Upper lobe of right lung (tissue), 1 donor: ENCODE measurements around the gene CNTD1. TPM values are rescaled to one million over a fixed set of nuclear protein-coding genes. Genes with fewer than 3 reads are reported as not detected.

Source experiments
- ATAC-seq: fragments of 200-7000 bp; cut with Tn5 transposase; one replicate; pipeline ENCODE4 v1.9.1; 2020; ENCODE audit warnings: mild to moderate bottlenecking, moderate library complexity
- DNase-seq: peaks from one replicate; pipeline ENCODE4 v3.0.0-alpha.2; 2020
- H3K27ac ChIP-seq: fragments of 200-600 bp; one replicate; pipeline ENCODE4 v1.8.0; 2022
- H3K27me3 ChIP-seq: fragments of 200-600 bp; one replicate; pipeline ENCODE4 v1.8.0; 2022; ENCODE audit warnings: mild to moderate bottlenecking
- H3K36me3 ChIP-seq: fragments of 200-600 bp; one replicate; pipeline ENCODE4 v1.8.0; 2022
- H3K4me1 ChIP-seq: fragments of 200-600 bp; one replicate; pipeline ENCODE4 v1.8.0; 2022
- H3K4me3 ChIP-seq: fragments of 200-600 bp; one replicate; pipeline ENCODE4 v1.8.0; 2022; ENCODE audit warnings: mild to moderate bottlenecking
- H3K9me3 ChIP-seq: fragments of 200-600 bp; one replicate; pipeline ENCODE4 v1.8.0; 2022
- CTCF ChIP-seq: fragments of 200-600 bp; IDR thresholded peaks from one replicate; pipeline ENCODE4 v1.8.0; 2022; ENCODE audit warnings: antibody characterized with exemption
- intact Hi-C: fragments of 100-400 bp; cut with DNase I; formaldehyde crosslinking; loops from one replicate; pipeline ENCODE4 v1.11.0; 2022
- total RNA-seq: library from RNA; stranded (reverse); fragmentation: NEBNext Ultra II Directional; extraction: Animal tissue kit (Norgen Biotek cat#: 25700); gene quantifications from one replicate; pipeline ENCODE4 v1.2.1, GENCODE V29; 2021
- donor health status: DM: no; HTN: yes; CAD: no; lungs with severe emphysema.

The CNTD1 gene
- total RNA-seq, 1 donor from 2014 or later = 0.14 TPM

- H3K27ac ChIP-seq = no peak overlapping the region
- H3K4me3 ChIP-seq = no peak overlapping the region
- DNase-seq (no peak), ATAC-seq (peak; percentile 12)
- H3K9me3 ChIP-seq = no peaks in the 10 kb centered on the region
- no peaks in the 10 kb centered on the region for H3K36me3 ChIP-seq
- intact Hi-C loops = no loop called here
- TF ChIP-seq CTCF = no peak
- H3K27me3 ChIP-seq = peaks cover 61% of the 10 kb centered on the region
- peaks cover 4% of the 10 kb centered on the region for H3K4me1 ChIP-seq
Measured at GRCh38 chr17:42784811-42785592, 13.7 kb upstream of the CNTD1 start.

GRCh38 chr17:42787266-42787665, 11.4 kb upstream of the CNTD1 start:
- Histone ChIP-seq H3K4me1 (peaks cover 4% of the 10 kb centered on the region), H3K9me3 (no peaks in the 10 kb centered on the region), H3K4me3 (no peak overlapping the region), H3K36me3 (no peaks in the 10 kb centered on the region), H3K27me3 (peaks cover 43% of the 10 kb centered on the region), H3K27ac (no peak overlapping the region)
- intact Hi-C loops = no loop called here
- ATAC-seq (no peak), DNase-seq (no peak)
- TF ChIP-seq CTCF = no peak

GRCh38 chr17:42791948-42792347, 6.7 kb upstream of the CNTD1 start:
- no peak for TF ChIP-seq CTCF
- DNase-seq (no peak), ATAC-seq (no peak)
- Histone ChIP-seq H3K4me1 (peaks cover 3% of the 10 kb centered on the region), H3K27me3 (peaks cover 9% of the 10 kb centered on the region), H3K4me3 (no peak overlapping the region), H3K27ac (no peak overlapping the region), H3K9me3 (no peaks in the 10 kb centered on the region), H3K36me3 (no peaks in the 10 kb centered on the region)
- intact Hi-C loops = no loop called here

- TF ChIP-seq CTCF = no peak
- intact Hi-C loops = no loop called here
- Histone ChIP-seq H3K27ac (no peak overlapping the region), H3K4me1 (peaks cover 9% of the 10 kb centered on the region), H3K27me3 (peaks cover 8% of the 10 kb centered on the region), H3K36me3 (no peaks in the 10 kb centered on the region), H3K9me3 (no peaks in the 10 kb centered on the region), H3K4me3 (no peak overlapping the region)
- DNase-seq (no peak), ATAC-seq (no peak)
Measured at GRCh38 chr17:42792545-42792944, 6.1 kb upstream of the CNTD1 start.

- no peak overlapping the region for H3K27ac ChIP-seq
- intact Hi-C loops = no loop called here
- no peak for TF ChIP-seq CTCF
- H3K9me3 ChIP-seq = no peaks in the 10 kb centered on the region
- H3K4me1 ChIP-seq = peaks cover 18% of the 10 kb centered on the region
- no peak for ATAC-seq
- DNase-seq = no peak
- no peaks in the 10 kb centered on the region for H3K27me3 ChIP-seq
- H3K4me3 ChIP-seq = no peak overlapping the region
- no peaks in the 10 kb centered on the region for H3K36me3 ChIP-seq
Measured at GRCh38 chr17:42795061-42795460, 3.6 kb upstream of the CNTD1 start.
